B cell (primary cell): Measurements from ENCODE around the gene TXNDC2. TPM values are rescaled to one million over a fixed set of nuclear protein-coding genes. Genes with fewer than 3 reads are reported as not detected.

Experiments
- ATAC-seq: fragments of 200-7000 bp; cut with Tn5 transposase; one replicate; pipeline ENCODE4 v1.10.0; 2021; ENCODE audit warnings: low read depth, mild to moderate bottlenecking, moderate number of reproducible peaks, moderate library complexity
- CTCF ChIA-PET: fragments of 350-600 bp; sonication (Branson Sonifier 250); formaldehyde crosslinking; loops from one replicate; lab custom pipeline; 2021; ENCODE audit warnings: antibody characterized with exemption, inconsistent platforms; lab: Charles Lee
- POLR2A ChIA-PET: fragments of 350-600 bp; sonication (Branson Sonifier 250); formaldehyde crosslinking; loops from one replicate; lab custom pipeline; 2021; ENCODE audit warnings: antibody characterized with exemption; lab: Charles Lee
- DNase-seq: peaks from one replicate; pipeline ENCODE4 v3.0.0; 2013
- H2AFZ ChIP-seq: 2 replicates; pipeline ENCODE4 v1.6.1; 2012; ENCODE audit warnings: mild to moderate bottlenecking, low read depth, low read length; ENCODE audit not compliant: insufficient read depth, poor library complexity, severe bottlenecking
- H3K27ac ChIP-seq, 2 donors: 1 replicate in 1 of 2; 2 replicates in 1 of 2; pipeline ENCODE4 v1.5.1; 2012 to 2013; ENCODE audit warnings: low read length in 2 of 2, mild to moderate bottlenecking in 2 of 2, moderate library complexity in 1 of 2
- H3K27me3 ChIP-seq, 4 experiments: fragments of 200-600 bp in 1 of 4; sonication (generic) in 1 of 4; replicated peaks in 1 of 4; 1 replicate in 2 of 4; 2 replicates in 2 of 4; pipeline versions ENCODE4 v1.6.1 to v1.7.0; 2013 to 2016; ENCODE audit warnings: low read length in 3 of 4, mild to moderate bottlenecking in 2 of 4, mixed read lengths in 1 of 4, moderate library complexity in 1 of 4; ENCODE audit not compliant: insufficient read depth in 4 of 4, control insufficient read depth in 3 of 4; ENCODE audit errors: control extremely low read depth in 1 of 4
- H3K36me3 ChIP-seq, 2 experiments: replicated peaks in 1 of 2; 1 replicate in 1 of 2; 2 replicates in 1 of 2; pipeline versions ENCODE4 v1.6.1 to v1.7.1; 2013; ENCODE audit warnings: low read length in 1 of 2; ENCODE audit not compliant: insufficient read depth in 2 of 2, control insufficient read depth in 1 of 2; ENCODE audit errors: control extremely low read depth in 1 of 2, extremely low read depth in 1 of 2
- H3K4me1 ChIP-seq, 2 donors: fragments of 200-600 bp in 1 of 2; sonication (generic) in 1 of 2; 1 replicate in 1 of 2; 2 replicates in 1 of 2; pipeline versions ENCODE4 v1.5.1 to v1.6.1; 2013 to 2017; ENCODE audit warnings: low read length in 2 of 2; ENCODE audit not compliant: control insufficient read depth in 2 of 2, insufficient read depth in 2 of 2
- H3K4me2 ChIP-seq: replicated peaks from 2 replicates; pipeline ENCODE3; 2012; ENCODE audit warnings: mild to moderate bottlenecking, low read depth, low read length; ENCODE audit not compliant: poor library complexity, severe bottlenecking
- H3K4me3 ChIP-seq, 5 experiments: fragments of 200-600 bp in 1 of 5; sonication (generic) in 1 of 5; 1 replicate in 3 of 5; 2 replicates in 2 of 5; pipeline versions ENCODE4 v1.5.1 to v1.7.0; 2011 to 2016; ENCODE audit warnings: low read length in 4 of 5, mild to moderate bottlenecking in 4 of 5, low read depth in 2 of 5, control low read depth in 1 of 5, moderate library complexity in 1 of 5; ENCODE audit not compliant: insufficient read depth in 1 of 5; ENCODE audit errors: control extremely low read depth in 1 of 5, extremely low read depth in 1 of 5
- H3K79me2 ChIP-seq: fragments of 200-600 bp; sonication (generic); one replicate; pipeline ENCODE4 v1.6.0; 2016; ENCODE audit warnings: low read length; ENCODE audit not compliant: control insufficient read depth, insufficient read depth
- H3K9ac ChIP-seq: fragments of 200-600 bp; sonication (generic); 2 replicates; pipeline ENCODE4 v1.6.1; 2017; ENCODE audit warnings: mild to moderate bottlenecking, low read length, moderate library complexity
- H3K9me3 ChIP-seq, 3 donors: one replicate each; pipeline versions ENCODE4 v1.6.1 to v1.7.1; 2013; ENCODE audit warnings: low read length in 2 of 3; ENCODE audit not compliant: control insufficient read depth in 2 of 3, insufficient read depth in 1 of 3; ENCODE audit errors: control extremely low read depth in 1 of 3
- H4K20me1 ChIP-seq: 2 replicates; pipeline ENCODE4 v1.6.0; 2012; ENCODE audit warnings: mild to moderate bottlenecking, low read length; ENCODE audit not compliant: insufficient read depth, control insufficient read depth, poor library complexity, severe bottlenecking
- H3K27ac Mint-ChIP-seq: one replicate; pipeline ENCODE4 v1.8.0; 2021; ENCODE audit warnings: mixed read lengths
- H3K27me3 Mint-ChIP-seq: one replicate; pipeline ENCODE4 v1.8.0; 2021; ENCODE audit warnings: mixed read lengths
- H3K4me1 Mint-ChIP-seq: one replicate; pipeline ENCODE4 v1.8.0; 2021; ENCODE audit warnings: mixed read lengths
- H3K4me3 Mint-ChIP-seq: one replicate; pipeline ENCODE4 v1.8.0; 2021; ENCODE audit warnings: mixed read lengths
- H3K9me3 Mint-ChIP-seq: one replicate; pipeline ENCODE4 v1.8.0; 2022; ENCODE audit warnings: mixed read lengths; ENCODE audit not compliant: insufficient read depth
- EZH2 ChIP-seq: IDR thresholded peaks from 2 replicates; pipeline ENCODE4 v1.6.1; 2012; ENCODE audit warnings: borderline replicate concordance, low read depth, mild to moderate bottlenecking, moderate library complexity, low read length; ENCODE audit not compliant: insufficient read depth, poor library complexity, severe bottlenecking
- WGBS: methylation state at CpG from one replicate; pipeline ENCODE4 v1.1.5; 2013; ENCODE audit warnings: missing lambda C conversion rate; ENCODE audit not compliant: insufficient coverage; 5-methylcytosine and 5-hydroxymethylcytosine counted together
- intact Hi-C: fragments of 100-400 bp; cut with micrococcal nuclease; formaldehyde crosslinking; loops from one replicate; pipeline ENCODE4 v1.10.0; 2022
- polyA plus RNA-seq: library from polyadenylated mRNA; depleted of rRNA; stranded (reverse); fragments of >200 nt; gene quantifications from 2 replicates; pipeline ENCODE4 v1.2.3, GENCODE V29; 2012
- total RNA-seq, 2 donors: library from RNA; stranded (reverse); fragments of 120-200 nt in 1 of 2; gene quantifications; 1 replicate in 1 of 2; 2 replicates in 1 of 2; pipeline versions ENCODE4 v1.2.3 to v1.2.4, GENCODE V29; 2013 to 2022
- TF ChIP-seq, protein P1 (sequence below): fragments of 200-600 bp; IDR thresholded peaks from one replicate; pipeline ENCODE4 v1.8.0; 2022; ENCODE audit warnings: antibody characterized with exemption, mild to moderate bottlenecking

Gene TXNDC2
- total and polyA plus RNA-seq, 2 donors (not counting 1 experiment from before 2014, with no cell fraction given), result 0.07 to 0.22 TPM

DNA sequence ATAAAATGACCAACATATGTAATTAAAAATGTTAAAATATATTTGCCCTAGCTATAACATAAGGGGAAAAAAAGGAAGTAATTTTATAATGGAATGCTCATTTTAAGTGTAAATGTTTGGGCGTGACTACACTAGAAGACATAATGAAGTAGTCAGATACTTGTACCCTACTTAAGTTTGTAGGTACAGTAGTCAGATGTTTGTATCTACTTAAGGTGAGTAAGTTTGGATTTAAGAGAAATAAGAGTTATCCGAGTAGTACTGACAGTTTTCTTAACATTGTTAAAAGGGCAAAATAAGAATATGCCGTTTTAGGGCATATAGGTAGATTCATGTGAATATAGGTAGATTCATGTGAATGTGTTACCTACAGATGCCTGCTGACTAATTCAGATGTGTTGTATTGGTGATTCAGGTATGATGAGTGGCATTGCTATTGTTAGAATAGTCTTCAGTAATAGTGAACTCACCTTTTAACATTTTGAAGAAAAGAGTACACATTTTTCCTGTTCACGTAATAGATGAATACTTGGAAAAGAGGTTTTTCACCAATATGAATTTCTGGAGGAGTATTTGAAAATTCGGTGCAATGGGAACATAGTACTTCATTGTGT lies 43.0 kb downstream of the TXNDC2 start:
- ChIA-PET POLR2A (no interaction called here), CTCF (no interaction called here)
- Histone ChIP-seq H2AFZ (no peak overlapping the region), H3K27me3 (no peaks in the 10 kb centered on the region), H3K9me3 (no peaks in the 10 kb centered on the region), H3K36me3 (peaks cover 4 to 10% of the 10 kb centered on the region in 2 experiments), H3K4me2 (no peak overlapping the region), H4K20me1 (peaks cover 91% of the 10 kb centered on the region), H3K79me2 (peaks cover 98% of the 10 kb centered on the region), H3K9ac (no peak overlapping the region), H3K4me3 (no peak overlapping the region), H3K27ac (no peak overlapping the region), H3K4me1 (peaks cover 25 to 46% of the 10 kb centered on the region in 2 donors)
- Mint-ChIP-seq H3K27me3 (no peaks in the 10 kb centered on the region), H3K4me3 (peak overlapping the region; percentile 19), H3K27ac (no peak overlapping the region), H3K9me3 (no peaks in the 10 kb centered on the region), H3K4me1 (peaks cover 57% of the 10 kb centered on the region)
- DNase-seq, result no peak
- ATAC-seq, result no peak
- intact Hi-C loops, result no loop called here
- WGBS, result 100% methylated on average over 3 of the region's 5 CpGs
- TF ChIP-seq, protein P1, sequence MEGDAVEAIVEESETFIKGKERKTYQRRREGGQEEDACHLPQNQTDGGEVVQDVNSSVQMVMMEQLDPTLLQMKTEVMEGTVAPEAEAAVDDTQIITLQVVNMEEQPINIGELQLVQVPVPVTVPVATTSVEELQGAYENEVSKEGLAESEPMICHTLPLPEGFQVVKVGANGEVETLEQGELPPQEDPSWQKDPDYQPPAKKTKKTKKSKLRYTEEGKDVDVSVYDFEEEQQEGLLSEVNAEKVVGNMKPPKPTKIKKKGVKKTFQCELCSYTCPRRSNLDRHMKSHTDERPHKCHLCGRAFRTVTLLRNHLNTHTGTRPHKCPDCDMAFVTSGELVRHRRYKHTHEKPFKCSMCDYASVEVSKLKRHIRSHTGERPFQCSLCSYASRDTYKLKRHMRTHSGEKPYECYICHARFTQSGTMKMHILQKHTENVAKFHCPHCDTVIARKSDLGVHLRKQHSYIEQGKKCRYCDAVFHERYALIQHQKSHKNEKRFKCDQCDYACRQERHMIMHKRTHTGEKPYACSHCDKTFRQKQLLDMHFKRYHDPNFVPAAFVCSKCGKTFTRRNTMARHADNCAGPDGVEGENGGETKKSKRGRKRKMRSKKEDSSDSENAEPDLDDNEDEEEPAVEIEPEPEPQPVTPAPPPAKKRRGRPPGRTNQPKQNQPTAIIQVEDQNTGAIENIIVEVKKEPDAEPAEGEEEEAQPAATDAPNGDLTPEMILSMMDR, result no peak
- TF ChIP-seq EZH2, result no peak

DNA sequence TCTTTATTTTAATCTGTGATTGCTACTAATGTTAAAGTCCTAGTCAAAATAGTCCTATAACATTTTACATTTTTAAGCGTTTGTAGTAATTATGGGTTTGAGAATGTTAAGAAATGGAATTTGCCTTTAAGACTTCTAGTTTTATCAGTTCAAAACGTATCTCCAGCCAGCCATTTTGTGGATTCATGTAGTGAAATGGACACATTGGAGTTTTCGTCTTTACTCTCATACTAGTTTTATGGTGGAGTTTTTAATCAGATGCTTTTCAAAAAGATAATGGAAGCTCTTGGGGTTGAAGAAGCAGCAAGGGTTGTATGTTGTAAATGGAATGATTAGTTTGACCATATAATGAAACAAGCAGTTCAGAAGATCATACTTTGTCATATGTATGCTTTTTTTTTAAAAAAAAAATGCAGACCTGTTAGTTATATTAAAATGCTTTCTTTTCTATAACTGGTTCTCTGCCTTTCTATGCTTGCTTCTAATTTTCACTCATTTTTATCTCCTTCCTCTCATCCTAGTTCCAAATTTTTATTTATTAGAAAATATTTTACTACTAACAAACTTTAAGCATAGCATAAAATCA lies 44.6 kb downstream of the TXNDC2 start:
- intact Hi-C loops, result no loop called here
- Histone ChIP-seq H3K27me3 (no peaks in the 10 kb centered on the region), H3K27ac (no peak overlapping the region), H4K20me1 (peaks cover 91% of the 10 kb centered on the region), H2AFZ (no peak overlapping the region), H3K79me2 (peaks cover 91% of the 10 kb centered on the region), H3K36me3 (peaks cover 8 to 19% of the 10 kb centered on the region in 2 experiments), H3K4me2 (no peak overlapping the region), H3K9ac (no peak overlapping the region), H3K4me3 (no peak overlapping the region), H3K9me3 (no peaks in the 10 kb centered on the region), H3K4me1 (peaks cover 22 to 39% of the 10 kb centered on the region in 2 donors)
- POLR2A ChIA-PET, result no interaction called here
- CTCF ChIA-PET, result no interaction called here
- no peak overlapping the region for H3K27ac Mint-ChIP-seq
- TF ChIP-seq, protein P1, result no peak
- TF ChIP-seq EZH2, result no peak
- H3K9me3 Mint-ChIP-seq, result no peaks in the 10 kb centered on the region
- H3K27me3 Mint-ChIP-seq, result no peaks in the 10 kb centered on the region
- no peak for DNase-seq
- no CpG with 5 or more reads among the region's 3 CpGs for WGBS
- peaks cover 47% of the 10 kb centered on the region for H3K4me1 Mint-ChIP-seq
- no peak overlapping the region for H3K4me3 Mint-ChIP-seq
- ATAC-seq, result no peak
